H1 (cell line): ENCODE results near the gene METTL1. TPM values are rescaled to one million over a fixed set of nuclear protein-coding genes. Genes with fewer than 3 reads are reported as not detected.

Source experiments
- CTCF ChIA-PET: fragments of 300-600 bp; sonication (Branson Sonifier 250); formaldehyde crosslinking; loops from one replicate; lab custom pipeline; 2021; ENCODE audit not compliant: partially characterized antibody; lab: Charles Lee
- POLR2A ChIA-PET: fragments of 300-600 bp; sonication (Branson Sonifier 250); formaldehyde crosslinking; loops from one replicate; lab custom pipeline; 2021; ENCODE audit warnings: inconsistent platforms; ENCODE audit not compliant: partially characterized antibody; lab: Charles Lee
- DNase-seq, 2 experiments: peaks; one replicate each; pipeline versions ENCODE4 v3.0.0 to v3.0.0-alpha.2; 2010 to 2022; ENCODE audit warnings: low spot score in 2 of 2, low read depth in 1 of 2, mixed read lengths in 1 of 2
- FAIRE-seq: peaks from 2 replicates; lab custom pipeline; 2011; peaks lifted over from hg19 to GRCh38; lab: Jason Lieb, UNC
- H2AFZ ChIP-seq: 2 replicates; pipeline ENCODE4 v1.8.1; 2012; ENCODE audit warnings: low read length, inconsistent platforms
- H2AK5ac ChIP-seq: 2 replicates; pipeline ENCODE4 v1.6.1; 2013; ENCODE audit warnings: low read depth, low read length
- H2BK120ac ChIP-seq: replicated peaks from 2 replicates; pipeline ENCODE3; 2013; ENCODE audit warnings: low read depth, low read length, inconsistent platforms
- H2BK12ac ChIP-seq: 2 replicates; pipeline ENCODE4 v1.6.1; 2013; ENCODE audit warnings: low read depth, low read length
- H2BK15ac ChIP-seq: 2 replicates; pipeline ENCODE4 v1.6.1; 2013; ENCODE audit warnings: low read length
- H2BK20ac ChIP-seq: 2 replicates; pipeline ENCODE4 v1.6.1; 2013; ENCODE audit warnings: low read length
- H2BK5ac ChIP-seq: 2 replicates; pipeline ENCODE4 v1.6.1; 2013; ENCODE audit warnings: low read depth, low read length
- H3K14ac ChIP-seq: 2 replicates; pipeline ENCODE4 v1.6.1; 2013; ENCODE audit warnings: inconsistent platforms; ENCODE audit not compliant: insufficient read length
- H3K18ac ChIP-seq: 2 replicates; pipeline ENCODE4 v1.6.1; 2013; ENCODE audit warnings: low read length; ENCODE audit errors: extremely low read depth
- H3K23ac ChIP-seq: 2 replicates; pipeline ENCODE4 v1.6.1; 2013; ENCODE audit warnings: inconsistent platforms; ENCODE audit not compliant: insufficient read length
- H3K23me2 ChIP-seq: 2 replicates; pipeline ENCODE4 v1.6.1; 2013; ENCODE audit warnings: low read depth, low read length
- H3K27ac ChIP-seq: 2 replicates; pipeline ENCODE4 v1.6.1; 2011; ENCODE audit warnings: low read depth, low read length, inconsistent platforms
- H3K27me3 ChIP-seq, 4 experiments: replicated peaks in 1 of 4; 1 replicate in 1 of 4; 2 replicates in 3 of 4; pipeline versions ENCODE4 v1.6.1 to v1.8.1; 2011 to 2013; ENCODE audit warnings: low read length in 3 of 4, mild to moderate bottlenecking in 3 of 4, inconsistent platforms in 2 of 4, mixed read lengths in 2 of 4, moderate library complexity in 1 of 4; ENCODE audit not compliant: control insufficient read depth in 3 of 4, insufficient read depth in 3 of 4; ENCODE audit errors: extremely low read depth in 1 of 4
- H3K36me3 ChIP-seq, 4 experiments: 2 replicates each; pipeline versions ENCODE4 v1.6.1 to v1.8.1; 2011 to 2013; ENCODE audit warnings: mild to moderate bottlenecking in 4 of 4, low read length in 3 of 4, moderate library complexity in 2 of 4, control low read depth in 1 of 4, inconsistent platforms in 1 of 4; ENCODE audit not compliant: insufficient read depth in 4 of 4, control insufficient read depth in 2 of 4
- H3K4ac ChIP-seq: replicated peaks from 2 replicates; pipeline ENCODE3; 2013; ENCODE audit warnings: low read length, low read depth, mixed read lengths, inconsistent platforms; ENCODE audit not compliant: insufficient read length
- H3K4me1 ChIP-seq, 4 experiments: replicated peaks in 1 of 4; 1 replicate in 1 of 4; 2 replicates in 3 of 4; pipeline versions ENCODE4 v1.6.1 to v1.8.1; 2011 to 2013; ENCODE audit warnings: low read length in 3 of 4, inconsistent platforms in 2 of 4, mixed read lengths in 1 of 4; ENCODE audit not compliant: insufficient read depth in 4 of 4, control insufficient read depth in 3 of 4
- H3K4me2 ChIP-seq, 2 experiments: 2 replicates each; pipeline versions ENCODE4 v1.6.1 to v1.8.1; 2011 to 2013; ENCODE audit warnings: low read depth in 2 of 2, low read length in 2 of 2, control low read depth in 1 of 2, inconsistent platforms in 1 of 2, mild to moderate bottlenecking in 1 of 2; ENCODE audit not compliant: insufficient read depth in 1 of 2
- H3K4me3 ChIP-seq, 4 experiments: fragments of 200-600, 300-600 bp in 1 of 4; sonication (generic), shearing (Covaris generic), sonication (Bioruptor Twin) in 1 of 4; 2 replicates each; pipeline versions ENCODE4 v1.5.1 to v1.8.1; 2011 to 2016; ENCODE audit warnings: low read length in 4 of 4, low read depth in 3 of 4, control low read depth in 2 of 4, inconsistent platforms in 2 of 4, mild to moderate bottlenecking in 2 of 4, mixed read lengths in 1 of 4, moderate library complexity in 1 of 4; ENCODE audit not compliant: insufficient read depth in 2 of 4; ENCODE audit errors: extremely low read depth in 1 of 4
- H3K56ac ChIP-seq: replicated peaks from 2 replicates; pipeline ENCODE3; 2013; ENCODE audit warnings: low read depth, mild to moderate bottlenecking, mixed read lengths, low read length, inconsistent platforms; ENCODE audit not compliant: insufficient read length
- H3K79me1 ChIP-seq: 2 replicates; pipeline ENCODE4 v1.6.1; 2013; ENCODE audit warnings: low read depth, low read length, control low read depth
- H3K79me2 ChIP-seq, 2 experiments: 2 replicates each; pipeline versions ENCODE4 v1.6.1 to v1.8.1; 2012 to 2013; ENCODE audit warnings: low read length in 2 of 2, mild to moderate bottlenecking in 2 of 2, inconsistent platforms in 1 of 2; ENCODE audit not compliant: insufficient read depth in 2 of 2, control insufficient read depth in 1 of 2
- H3K9ac ChIP-seq, 4 experiments: replicated peaks in 1 of 4; 1 replicate in 1 of 4; 2 replicates in 3 of 4; pipeline versions ENCODE4 v1.6.1 to v1.8.1; 2011 to 2013; ENCODE audit warnings: low read depth in 3 of 4, low read length in 3 of 4, control low read depth in 2 of 4, mild to moderate bottlenecking in 2 of 4, moderate library complexity in 2 of 4, inconsistent platforms in 1 of 4; ENCODE audit errors: extremely low read depth in 1 of 4
- H3K9me3 ChIP-seq, 2 experiments: 2 replicates each; pipeline versions ENCODE4 v1.6.1 to v1.8.1; 2012 to 2013; ENCODE audit warnings: mild to moderate bottlenecking in 2 of 2, moderate library complexity in 2 of 2, control low read depth in 1 of 2, inconsistent platforms in 1 of 2, low read depth in 1 of 2, low read length in 1 of 2, mixed read lengths in 1 of 2; ENCODE audit not compliant: insufficient read depth in 2 of 2
- H4K20me1 ChIP-seq, 2 experiments: replicated peaks in 1 of 2; 2 replicates each; pipeline versions ENCODE3 to v1.8.1; 2011 to 2013; ENCODE audit warnings: inconsistent platforms in 2 of 2, low read length in 2 of 2, mild to moderate bottlenecking in 1 of 2; ENCODE audit not compliant: insufficient read depth in 2 of 2, control insufficient read depth in 1 of 2
- H4K5ac ChIP-seq: 2 replicates; pipeline ENCODE4 v1.6.1; 2013; ENCODE audit warnings: low read length, low read depth, mixed read lengths, inconsistent platforms; ENCODE audit not compliant: insufficient read length
- H4K8ac ChIP-seq: 2 replicates; pipeline ENCODE4 v1.8.0; 2013; ENCODE audit warnings: mild to moderate bottlenecking, moderate library complexity, low read length, inconsistent platforms; ENCODE audit not compliant: insufficient read depth; ENCODE audit errors: extremely low read depth
- H4K91ac ChIP-seq: replicated peaks from 2 replicates; pipeline ENCODE3; 2013; ENCODE audit warnings: low read length, mixed read lengths, inconsistent platforms; ENCODE audit not compliant: insufficient read length
- ASH2L ChIP-seq: fragments of 200-600, 300-600 bp; sonication (generic); IDR thresholded peaks from one replicate; pipeline ENCODE4 v1.7.1; 2017; ENCODE audit warnings: low read length
- ATF3 ChIP-seq: IDR thresholded peaks from 2 replicates; pipeline ENCODE4 v1.6.1; 2011; ENCODE audit warnings: low read depth, mild to moderate bottlenecking, low read length; ENCODE audit not compliant: insufficient read depth
- CTCF ChIP-seq, 3 experiments: IDR thresholded peaks; 1 replicate in 2 of 3; 2 replicates in 1 of 3; pipeline versions ENCODE4 v1.5.1 to v1.6.1; 2011; ENCODE audit warnings: low read length in 3 of 3, mild to moderate bottlenecking in 3 of 3, inconsistent platforms in 2 of 3, low read depth in 1 of 3, moderate library complexity in 1 of 3; ENCODE audit not compliant: insufficient read depth in 1 of 3; ENCODE audit errors: control extremely low read depth in 1 of 3
- EP300 ChIP-seq, 2 experiments: IDR thresholded peaks; 1 replicate in 1 of 2; 2 replicates in 1 of 2; pipeline ENCODE4 v1.6.1; 2011 to 2012; ENCODE audit warnings: low read depth in 2 of 2, low read length in 2 of 2, mild to moderate bottlenecking in 2 of 2, borderline replicate concordance in 1 of 2, inconsistent platforms in 1 of 2, moderate library complexity in 1 of 2
- RAD21 ChIP-seq, 2 experiments: IDR thresholded peaks in 1 of 2; conservative IDR thresholded peaks in 1 of 2; 2 replicates each; pipeline ENCODE4 v1.6.1; 2011; ENCODE audit warnings: low read depth in 2 of 2, low read length in 2 of 2, improper control_type of control experiment in 1 of 2, inconsistent platforms in 1 of 2, mild to moderate bottlenecking in 1 of 2, moderate library complexity in 1 of 2
- RBBP5 ChIP-seq: IDR thresholded peaks from 2 replicates; pipeline ENCODE4 v1.7.1; 2012; ENCODE audit warnings: low read depth, mild to moderate bottlenecking, inconsistent platforms, low read length, moderate library complexity, borderline replicate concordance
- SP4 ChIP-seq: IDR thresholded peaks from 2 replicates; pipeline ENCODE4 v1.6.1; 2012; ENCODE audit warnings: low read length, inconsistent platforms
- SRF ChIP-seq: IDR thresholded peaks from 2 replicates; pipeline ENCODE4 v1.6.1; 2011; ENCODE audit warnings: mild to moderate bottlenecking, low read depth, low read length, moderate library complexity
- WGBS, 2 experiments: shearing (Covaris generic) in 1 of 2; methylation state at CpG; one replicate each; pipeline versions ENCODE4 v1.1.6 to v1.1.7; 2013 to 2015; ENCODE audit warnings: low lambda C conversion rate in 2 of 2, mixed read lengths in 2 of 2, inconsistent platforms in 1 of 2, low coverage in 1 of 2, missing lambda C conversion rate in 1 of 2; ENCODE audit not compliant: insufficient replicate concordance in 2 of 2, insufficient coverage in 1 of 2, insufficient read length in 1 of 2; ENCODE audit errors: extremely low coverage in 1 of 2, missing lambda C conversion rate in 1 of 2; 5-methylcytosine and 5-hydroxymethylcytosine counted together
- polyA plus RNA-seq, 7 experiments: library from polyadenylated mRNA; depleted of rRNA in 3 of 7; stranded (reverse) in 5 of 7; unstranded in 2 of 7; fragments of >200 nt in 5 of 7; fragments of 200-250 nt in 2 of 7; gene quantifications; 1 replicate in 5 of 7; 2 replicates in 1 of 7; 4 replicates in 1 of 7; pipeline versions ENCODE4 v1.2.1 to v1.2.3, GENCODE V29; 2011 to 2013; ENCODE audit warnings: missing spikeins in 2 of 7, mixed read lengths in 2 of 7
- total RNA-seq: library from RNA; stranded (reverse); fragmentation: NEBNext Ultra II Directional; extraction: Animal tissue kit (Norgen Biotek cat#: 25700); gene quantifications from 2 replicates; pipeline ENCODE4 v1.2.1, GENCODE V29; 2021

METTL1 gene
- total and polyA plus RNA-seq, 2 of the 8 experiments (the other 6 are each of a cell fraction or from before 2014, with no cell fraction given), result 40.5 to 46.0 TPM

GRCh38 chr12:57803319-57803893, 31.5 kb upstream of the METTL1 start:
- Histone ChIP-seq H4K91ac (no peak overlapping the region), H2BK20ac (no peak overlapping the region), H3K27ac (no peak overlapping the region), H3K79me2 (no peaks in the 10 kb centered on the region), H3K23ac (no peak overlapping the region), H4K5ac (no peak overlapping the region), H2AFZ (no peak overlapping the region), H2AK5ac (no peak overlapping the region), H3K14ac (no peak overlapping the region), H3K27me3 (no peaks in the 10 kb centered on the region), H2BK15ac (no peak overlapping the region), H3K9me3 (no peaks in the 10 kb centered on the region), H2BK5ac (0 out of 2 replicates have a peak overlapping the region, but pooled peaks have one; percentile 18), H2BK12ac (no peak overlapping the region), H3K9ac (no peak overlapping the region; a peak in 2 of 7 replicates), H3K4me2 (peak overlapping the region in 1 of 2 experiments; percentile 21; a peak in 1 of 4 replicates), H3K4me1 (peaks cover 0 to 2% (median under 1%) of the 10 kb centered on the region in 4 experiments; a peak in 1 of 7 replicates), H3K4ac (no peak overlapping the region), H4K20me1 (no peaks in the 10 kb centered on the region), H3K4me3 (no peak overlapping the region), H3K56ac (no peak overlapping the region), H3K18ac (no peak overlapping the region), H4K8ac (no peak overlapping the region; the same call in 1 of the 2 replicates), H3K23me2 (no peaks in the 10 kb centered on the region), H3K79me1 (no peaks in the 10 kb centered on the region), H3K36me3 (no peaks in the 10 kb centered on the region; a peak in 3 of 8 replicates), H2BK120ac (no peak overlapping the region)
- POLR2A ChIA-PET, result interaction anchor here (0.9 to 8.0 kb wide), 8 partner anchors 10 to 101 kb away, joined by 3 to 71 read pairs (median 4); partner anchors contain the start of genes AVIL, CYP27B1 and TSFM
- DNase-seq, result peak; percentile 31 to 76
- CTCF ChIA-PET, result interaction anchor here (0.5 to 6.9 kb wide), 31 partner anchors 12 to 299 kb away, joined by 3 to 146 read pairs (median 7); partner anchors contain the start of genes AVIL, CYP27B1 and TSFM
- FAIRE-seq, result peak; percentile 82
- 71% methylated on average over 9 of the region's 9 CpGs; no CpG with 5 or more reads in 1 of the 2 experiments for WGBS, 2 experiments
- TF ChIP-seq ATF3, result no peak
- TF ChIP-seq RBBP5, result no peak
- peak; percentile 73 to 92 (median 78) for TF ChIP-seq CTCF (IDR thresholded peaks at IDR 0.05; ENCODE audit: control extremely low read depth in 1 of 3, insufficient read depth in 1 of 3, low read depth in 1 of 3, low read length in 3 of 3)
- TF ChIP-seq SP4, result no peak
- peak; percentile 64 to 72 for TF ChIP-seq RAD21 (IDR thresholded peaks at IDR 0.05 in 1 of 2, conservative IDR thresholded peaks at IDR 0.05 in 1 of 2; ENCODE audit: low read depth in 2 of 2, low read length in 2 of 2)
- TF ChIP-seq SRF, result peak; percentile 12; the same call in 1 of the 2 replicates
- TF ChIP-seq ASH2L, result peak; percentile 23
- no peak for TF ChIP-seq EP300 (IDR thresholded peaks at IDR 0.05; ENCODE audit: borderline replicate concordance in 1 of 2, low read depth in 2 of 2, low read length in 2 of 2)
